Fibroblast of lung (primary cell): ENCODE results near the gene TMPRSS13. TPM values are rescaled to one million over a fixed set of nuclear protein-coding genes. Genes with fewer than 3 reads are reported as not detected.

ENCODE experiments used
- DNase-seq, 2 donors: peaks; one replicate each; pipeline versions ENCODE4 v3.0.0 to v3.0.0-alpha.2; 2010; ENCODE audit warnings: low read depth in 2 of 2
- H2AFZ ChIP-seq: 2 replicates; pipeline ENCODE4 v1.5.1; 2012; ENCODE audit warnings: low read length, control low read depth, inconsistent platforms
- H3K27ac ChIP-seq: 2 replicates; pipeline ENCODE4 v1.5.1; 2011; ENCODE audit warnings: low read length, control low read depth; ENCODE audit not compliant: insufficient read depth
- H3K27me3 ChIP-seq: 2 replicates; pipeline ENCODE4 v1.5.1; 2011; ENCODE audit warnings: mild to moderate bottlenecking, low read length; ENCODE audit not compliant: control insufficient read depth, insufficient read depth
- H3K36me3 ChIP-seq: 2 replicates; pipeline ENCODE4 v1.5.1; 2011; ENCODE audit warnings: low read length; ENCODE audit not compliant: control insufficient read depth, insufficient read depth
- H3K4me1 ChIP-seq: 2 replicates; pipeline ENCODE4 v1.5.1; 2011; ENCODE audit warnings: low read length; ENCODE audit not compliant: control insufficient read depth, insufficient read depth; ENCODE audit errors: extremely low read depth
- H3K4me2 ChIP-seq: 2 replicates; pipeline ENCODE4 v1.5.1; 2011; ENCODE audit warnings: low read length, control low read depth; ENCODE audit not compliant: insufficient read depth; ENCODE audit errors: extremely low read depth
- H3K4me3 ChIP-seq, 4 experiments: fragments of 200-600 bp in 1 of 4; sonication (generic) in 1 of 4; replicated peaks in 1 of 4; 2 replicates each; pipeline ENCODE4 v1.5.1; 2011 to 2016; ENCODE audit warnings: low read length in 4 of 4, low read depth in 3 of 4, mild to moderate bottlenecking in 3 of 4, control low read depth in 2 of 4, inconsistent platforms in 1 of 4, mixed read lengths in 1 of 4; ENCODE audit not compliant: insufficient read depth in 1 of 4; ENCODE audit errors: control extremely low read depth in 1 of 4
- H3K79me2 ChIP-seq: 2 replicates; pipeline ENCODE4 v1.5.1; 2012; ENCODE audit warnings: mild to moderate bottlenecking, low read length, inconsistent platforms; ENCODE audit not compliant: control insufficient read depth, insufficient read depth
- H3K9ac ChIP-seq: 2 replicates; pipeline ENCODE4 v1.5.1; 2011; ENCODE audit warnings: mild to moderate bottlenecking, low read length, control low read depth; ENCODE audit not compliant: insufficient read depth
- H3K9me3 ChIP-seq: 2 replicates; pipeline ENCODE4 v1.5.1; 2012; ENCODE audit warnings: low read depth, low read length; ENCODE audit not compliant: control insufficient read depth, insufficient read depth
- H4K20me1 ChIP-seq: 2 replicates; pipeline ENCODE4 v1.5.1; 2011; ENCODE audit warnings: low read length; ENCODE audit not compliant: control insufficient read depth, insufficient read depth; ENCODE audit errors: extremely low read depth
- EZH2 ChIP-seq: IDR thresholded peaks from 2 replicates; pipeline ENCODE4 v1.5.1; 2012; ENCODE audit warnings: low read length, control low read depth, mild to moderate bottlenecking; ENCODE audit errors: missing control alignments
- polyA plus RNA-seq, 2 donors: library from polyadenylated mRNA; depleted of rRNA in 1 of 2; stranded (reverse) in 1 of 2; unstranded in 1 of 2; fragments of >200 nt; gene quantifications; 2 replicates each; pipeline ENCODE4 v1.2.1, GENCODE V29; 2011 to 2012; ENCODE audit warnings: missing spikeins in 1 of 2
- total RNA-seq: library from RNA; depleted of rRNA; stranded (reverse); fragments of >200 nt; gene quantifications from 2 replicates; pipeline ENCODE4 v1.2.1, GENCODE V29; 2014
- TF ChIP-seq, protein P1 (sequence below), 2 donors: IDR thresholded peaks in 1 of 2; conservative IDR thresholded peaks in 1 of 2; 1 replicate in 1 of 2; 2 replicates in 1 of 2; pipeline ENCODE4 v1.5.1; 2011 to 2012; ENCODE audit warnings: low read length in 2 of 2, control low read depth in 1 of 2, inconsistent platforms in 1 of 2, low read depth in 1 of 2, mild to moderate bottlenecking in 1 of 2

Gene TMPRSS13
- total and polyA plus RNA-seq, 2 donors (not counting 1 experiment from before 2014, with no cell fraction given) = not detected

DNA sequence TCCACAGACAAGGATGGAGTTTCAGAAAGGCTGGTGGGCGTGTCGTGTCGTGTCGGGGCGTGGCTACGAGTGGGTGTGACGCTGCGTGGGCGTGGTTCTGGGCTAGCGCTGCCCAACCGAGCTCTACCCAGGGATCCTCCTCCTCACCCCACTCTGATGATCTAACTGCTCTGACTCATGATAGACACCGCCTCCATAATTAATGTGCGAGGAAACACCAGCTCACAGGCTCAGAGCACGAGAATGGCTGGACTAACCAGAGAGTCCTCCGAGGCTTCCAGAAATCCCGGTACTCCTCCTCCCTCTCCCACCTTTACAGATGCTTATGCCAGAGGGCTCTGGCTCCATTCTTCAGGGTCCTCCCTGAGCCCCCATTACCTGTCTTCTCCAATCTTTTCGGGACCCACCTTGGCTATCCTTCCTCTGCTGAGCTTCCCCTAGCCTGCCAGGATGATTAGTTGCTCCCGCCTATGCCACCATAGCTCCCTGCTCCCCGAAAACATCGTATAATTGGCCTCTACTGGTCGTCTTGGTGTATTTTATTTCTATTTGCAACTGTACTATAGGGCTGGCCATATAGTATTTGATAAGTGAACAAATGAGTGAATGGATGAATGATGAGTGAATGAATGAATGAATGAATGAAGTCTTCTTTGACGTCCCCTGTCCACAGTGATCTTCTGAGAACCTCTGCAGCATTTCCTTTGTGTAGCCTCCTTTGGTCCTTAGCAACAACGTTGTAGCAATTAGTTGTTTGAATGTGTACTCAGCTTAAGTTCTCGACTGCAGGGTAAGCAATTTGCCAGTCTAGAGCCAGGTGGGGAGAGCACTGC, 21.7 kb downstream of the TMPRSS13 start:
- H4K20me1 ChIP-seq = no peaks in the 10 kb centered on the region
- peaks cover under 1% of the 10 kb centered on the region for H3K27me3 ChIP-seq
- H3K4me2 ChIP-seq = peak overlapping the region; percentile 59
- H3K36me3 ChIP-seq = no peaks in the 10 kb centered on the region
- H2AFZ ChIP-seq = peak overlapping the region; percentile 65
- H3K9me3 ChIP-seq = no peaks in the 10 kb centered on the region
- no peaks in the 10 kb centered on the region for H3K79me2 ChIP-seq
- no peak overlapping the region for H3K9ac ChIP-seq
- H3K27ac ChIP-seq = peak overlapping the region; percentile 45
- H3K4me3 ChIP-seq = peak overlapping the region in 1 of 4 experiments; percentile 30
- TF ChIP-seq, protein P1, sequence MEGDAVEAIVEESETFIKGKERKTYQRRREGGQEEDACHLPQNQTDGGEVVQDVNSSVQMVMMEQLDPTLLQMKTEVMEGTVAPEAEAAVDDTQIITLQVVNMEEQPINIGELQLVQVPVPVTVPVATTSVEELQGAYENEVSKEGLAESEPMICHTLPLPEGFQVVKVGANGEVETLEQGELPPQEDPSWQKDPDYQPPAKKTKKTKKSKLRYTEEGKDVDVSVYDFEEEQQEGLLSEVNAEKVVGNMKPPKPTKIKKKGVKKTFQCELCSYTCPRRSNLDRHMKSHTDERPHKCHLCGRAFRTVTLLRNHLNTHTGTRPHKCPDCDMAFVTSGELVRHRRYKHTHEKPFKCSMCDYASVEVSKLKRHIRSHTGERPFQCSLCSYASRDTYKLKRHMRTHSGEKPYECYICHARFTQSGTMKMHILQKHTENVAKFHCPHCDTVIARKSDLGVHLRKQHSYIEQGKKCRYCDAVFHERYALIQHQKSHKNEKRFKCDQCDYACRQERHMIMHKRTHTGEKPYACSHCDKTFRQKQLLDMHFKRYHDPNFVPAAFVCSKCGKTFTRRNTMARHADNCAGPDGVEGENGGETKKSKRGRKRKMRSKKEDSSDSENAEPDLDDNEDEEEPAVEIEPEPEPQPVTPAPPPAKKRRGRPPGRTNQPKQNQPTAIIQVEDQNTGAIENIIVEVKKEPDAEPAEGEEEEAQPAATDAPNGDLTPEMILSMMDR (conservative IDR thresholded peaks at IDR 0.05 in 1 of 2, IDR thresholded peaks at IDR 0.05 in 1 of 2; ENCODE audit: low read depth in 1 of 2, low read length in 2 of 2) = no peak
- TF ChIP-seq EZH2 = no peak
- H3K4me1 ChIP-seq = peaks cover 3% of the 10 kb centered on the region
- DNase-seq = peak; percentile 93 to 97

GRCh38 chr11:117906710-117907109, 22.5 kb downstream of the TMPRSS13 start:
- Histone ChIP-seq H4K20me1 (no peaks in the 10 kb centered on the region), H3K9ac (no peak overlapping the region), H3K27me3 (no peaks in the 10 kb centered on the region), H2AFZ (no peak overlapping the region), H3K9me3 (no peaks in the 10 kb centered on the region), H3K27ac (no peak overlapping the region), H3K4me3 (no peak overlapping the region), H3K36me3 (no peaks in the 10 kb centered on the region), H3K79me2 (no peaks in the 10 kb centered on the region), H3K4me1 (peaks cover 3% of the 10 kb centered on the region), H3K4me2 (no peak overlapping the region)
- no peak for DNase-seq
- TF ChIP-seq, protein P1 (conservative IDR thresholded peaks at IDR 0.05 in 1 of 2, IDR thresholded peaks at IDR 0.05 in 1 of 2; ENCODE audit: low read depth in 1 of 2, low read length in 2 of 2) = no peak
- TF ChIP-seq EZH2 = no peak

DNA sequence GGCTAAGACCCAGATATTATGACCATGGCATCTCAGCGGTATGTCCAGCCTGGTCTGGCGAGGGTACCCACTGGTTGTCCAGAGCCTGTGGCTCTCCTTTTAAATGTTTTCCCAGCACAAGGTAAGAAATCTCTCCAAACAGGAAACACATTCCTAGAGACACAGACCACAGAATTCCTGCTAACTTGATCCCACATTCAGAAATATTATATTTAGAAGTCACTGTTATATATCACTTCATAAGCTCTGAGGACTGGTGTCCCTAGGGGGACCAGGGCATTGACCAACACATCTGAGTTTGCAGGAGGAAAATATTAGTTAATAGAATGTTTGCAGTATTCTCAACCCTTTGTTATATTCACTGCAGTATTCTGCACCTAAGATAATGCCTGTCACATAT, 23.1 kb downstream of the TMPRSS13 start:
- H3K4me3 ChIP-seq = no peak overlapping the region
- peaks cover 3% of the 10 kb centered on the region for H3K4me1 ChIP-seq
- H3K79me2 ChIP-seq = no peaks in the 10 kb centered on the region
- TF ChIP-seq, protein P1 (conservative IDR thresholded peaks at IDR 0.05 in 1 of 2, IDR thresholded peaks at IDR 0.05 in 1 of 2; ENCODE audit: low read depth in 1 of 2, low read length in 2 of 2) = no peak
- TF ChIP-seq EZH2 = no peak
- no peaks in the 10 kb centered on the region for H3K9me3 ChIP-seq
- H3K27me3 ChIP-seq = no peaks in the 10 kb centered on the region
- H3K4me2 ChIP-seq = no peak overlapping the region
- DNase-seq = peak in 1 of 2 donors; percentile 31
- H3K27ac ChIP-seq = no peak overlapping the region
- no peaks in the 10 kb centered on the region for H4K20me1 ChIP-seq
- no peak overlapping the region for H2AFZ ChIP-seq
- H3K9ac ChIP-seq = no peak overlapping the region
- no peaks in the 10 kb centered on the region for H3K36me3 ChIP-seq
